SU-DHL-6 (cell line): ENCODE results near the gene TXLNG.

Experiments used
- CTCF ChIP-seq: fragments of 200-600 bp; sonication (generic); IDR thresholded peaks from one replicate; pipeline ENCODE4 v1.5.1; 2017; ENCODE audit warnings: antibody characterized with exemption, mild to moderate bottlenecking, low read length, moderate library complexity; ENCODE audit not compliant: insufficient read depth, poor library complexity, severe bottlenecking
- EZH2phosphoT487 ChIP-seq: fragments of 200-600 bp; sonication (generic), shearing (Covaris generic); conservative IDR thresholded peaks from 2 replicates; pipeline ENCODE4 v1.6.1; 2018; ENCODE audit warnings: mild to moderate bottlenecking, antibody characterized with exemption, low read length, moderate library complexity, mixed read lengths

GRCh38 chrX:16765594-16765993, 20.7 kb upstream of the TXLNG start:
- TF ChIP-seq EZH2phosphoT487: no peak
- no peak for TF ChIP-seq CTCF
